Measurements from ENCODE around the gene PIP5K1B. TPM values are rescaled to one million over a fixed set of nuclear protein-coding genes. Genes with fewer than 3 reads are reported as not detected.
A peak's percentile ranks its signal among the peaks of the same experiment; 100 is the strongest.

The PIP5K1B gene
- polyA plus RNA-seq, 2 donors = 0.14 to 0.35 TPM

- no peaks in the 10 kb centered on the region for H3K9me3 ChIP-seq (ENCODE audit: control insufficient read depth in 2 of 2, insufficient read depth in 1 of 2, low read depth in 1 of 2, low read length in 1 of 2)
- no peak overlapping the region for H3K27ac ChIP-seq (ENCODE audit: low read depth in 2 of 2, low read length in 1 of 2)
- no peaks in the 10 kb centered on the region for H3K36me3 ChIP-seq (ENCODE audit: control insufficient read depth in 2 of 2, insufficient read depth in 2 of 2, low read length in 1 of 2)
- H3K4me1 ChIP-seq (ENCODE audit: control insufficient read depth in 2 of 2, insufficient read depth in 2 of 2, low read length in 1 of 2) = no peaks in the 10 kb centered on the region
- 50 to 58% methylated on average over 5 of the region's 5 CpGs for WGBS, 2 donors
- H3K27me3 ChIP-seq (ENCODE audit: control insufficient read depth in 1 of 2, insufficient read depth in 2 of 2, low read length in 2 of 2) = no peaks in the 10 kb centered on the region
- H3K4me3 ChIP-seq (ENCODE audit: low read depth in 1 of 2, low read length in 2 of 2) = no peak overlapping the region
These were observed 322.5 kb downstream of the PIP5K1B start for GRCh38 chr9:69027355-69028097.

- no peaks in the 10 kb centered on the region for H3K9me3 ChIP-seq (ENCODE audit: control insufficient read depth in 2 of 2, insufficient read depth in 1 of 2, low read depth in 1 of 2, low read length in 1 of 2)
- H3K4me1 ChIP-seq (ENCODE audit: control insufficient read depth in 2 of 2, insufficient read depth in 2 of 2, low read length in 1 of 2) = no peaks in the 10 kb centered on the region
- H3K36me3 ChIP-seq (ENCODE audit: control insufficient read depth in 2 of 2, insufficient read depth in 2 of 2, low read length in 1 of 2) = no peaks in the 10 kb centered on the region
- no peak overlapping the region for H3K4me3 ChIP-seq (ENCODE audit: low read depth in 1 of 2, low read length in 2 of 2)
- H3K27me3 ChIP-seq (ENCODE audit: control insufficient read depth in 1 of 2, insufficient read depth in 2 of 2, low read length in 2 of 2) = no peaks in the 10 kb centered on the region
- WGBS, 2 donors = 75 to 90% methylated on average over 2 of the region's 2 CpGs
- no peak overlapping the region for H3K27ac ChIP-seq (ENCODE audit: low read depth in 2 of 2, low read length in 1 of 2)
These were observed 323.7 kb downstream of the PIP5K1B start for GRCh38 chr9:69028754-69029153.

GRCh38 chr9:69029535-69029934, 324.5 kb downstream of the PIP5K1B start:
- Histone ChIP-seq H3K27me3 (ENCODE audit: control insufficient read depth in 1 of 2, insufficient read depth in 2 of 2, low read length in 2 of 2) (no peaks in the 10 kb centered on the region), H3K36me3 (ENCODE audit: control insufficient read depth in 2 of 2, insufficient read depth in 2 of 2, low read length in 1 of 2) (no peaks in the 10 kb centered on the region), H3K4me1 (ENCODE audit: control insufficient read depth in 2 of 2, insufficient read depth in 2 of 2, low read length in 1 of 2) (no peaks in the 10 kb centered on the region), H3K27ac (ENCODE audit: low read depth in 2 of 2, low read length in 1 of 2) (no peak overlapping the region), H3K9me3 (ENCODE audit: control insufficient read depth in 2 of 2, insufficient read depth in 1 of 2, low read depth in 1 of 2, low read length in 1 of 2) (no peaks in the 10 kb centered on the region), H3K4me3 (ENCODE audit: low read depth in 1 of 2, low read length in 2 of 2) (no peak overlapping the region)

GRCh38 chr9:69030851-69031645, 326.0 kb downstream of the PIP5K1B start:
- Histone ChIP-seq H3K4me3 (ENCODE audit: low read depth in 1 of 2, low read length in 2 of 2) (no peak overlapping the region), H3K36me3 (ENCODE audit: control insufficient read depth in 2 of 2, insufficient read depth in 2 of 2, low read length in 1 of 2) (no peaks in the 10 kb centered on the region), H3K27me3 (ENCODE audit: control insufficient read depth in 1 of 2, insufficient read depth in 2 of 2, low read length in 2 of 2) (no peaks in the 10 kb centered on the region), H3K9me3 (ENCODE audit: control insufficient read depth in 2 of 2, insufficient read depth in 1 of 2, low read depth in 1 of 2, low read length in 1 of 2) (no peaks in the 10 kb centered on the region), H3K4me1 (ENCODE audit: control insufficient read depth in 2 of 2, insufficient read depth in 2 of 2, low read length in 1 of 2) (no peaks in the 10 kb centered on the region), H3K27ac (ENCODE audit: low read depth in 2 of 2, low read length in 1 of 2) (no peak overlapping the region)
- WGBS, 2 donors = 76 to 87% methylated on average over 1 of the region's 1 CpG

- no peaks in the 10 kb centered on the region for H3K4me1 ChIP-seq (ENCODE audit: control insufficient read depth in 2 of 2, insufficient read depth in 2 of 2, low read length in 1 of 2)
- WGBS, 2 donors = 51 to 60% methylated on average over 2 of the region's 2 CpGs
- no peak overlapping the region for H3K4me3 ChIP-seq (ENCODE audit: low read depth in 1 of 2, low read length in 2 of 2)
- no peaks in the 10 kb centered on the region for H3K36me3 ChIP-seq (ENCODE audit: control insufficient read depth in 2 of 2, insufficient read depth in 2 of 2, low read length in 1 of 2)
- no peaks in the 10 kb centered on the region for H3K27me3 ChIP-seq (ENCODE audit: control insufficient read depth in 1 of 2, insufficient read depth in 2 of 2, low read length in 2 of 2)
- no peaks in the 10 kb centered on the region for H3K9me3 ChIP-seq (ENCODE audit: control insufficient read depth in 2 of 2, insufficient read depth in 1 of 2, low read depth in 1 of 2, low read length in 1 of 2)
- H3K27ac ChIP-seq (ENCODE audit: low read depth in 2 of 2, low read length in 1 of 2) = no peak overlapping the region
These were observed 329.0 kb downstream of the PIP5K1B start for GRCh38 chr9:69034071-69034470.

- Histone ChIP-seq H3K9me3 (ENCODE audit: control insufficient read depth in 2 of 2, insufficient read depth in 1 of 2, low read depth in 1 of 2, low read length in 1 of 2) (no peaks in the 10 kb centered on the region), H3K4me1 (ENCODE audit: control insufficient read depth in 2 of 2, insufficient read depth in 2 of 2, low read length in 1 of 2) (no peaks in the 10 kb centered on the region), H3K36me3 (ENCODE audit: control insufficient read depth in 2 of 2, insufficient read depth in 2 of 2, low read length in 1 of 2) (no peaks in the 10 kb centered on the region), H3K27ac (ENCODE audit: low read depth in 2 of 2, low read length in 1 of 2) (peak within 1 kb of the TSS; percentile 68 to 80), H3K27me3 (ENCODE audit: control insufficient read depth in 1 of 2, insufficient read depth in 2 of 2, low read length in 2 of 2) (no peaks in the 10 kb centered on the region), H3K4me3 (ENCODE audit: low read depth in 1 of 2, low read length in 2 of 2) (peak within 1 kb of the TSS; percentile 61 to 80)
- WGBS, 2 donors = 1% methylated on average over 63 to 75 of the region's 75 CpGs
These were observed 330.6 kb downstream of the PIP5K1B start, which contains the start of gene FXN for GRCh38 chr9:69035438-69036308. Gene FXN (plus strand): TSS chr9:69035752. CDS start chr9:69035783, 31 bp downstream.

- Histone ChIP-seq H3K27ac (ENCODE audit: low read depth in 2 of 2, low read length in 1 of 2) (peak overlapping the region in 1 of 2 donors; percentile 80), H3K36me3 (ENCODE audit: control insufficient read depth in 2 of 2, insufficient read depth in 2 of 2, low read length in 1 of 2) (no peaks in the 10 kb centered on the region), H3K9me3 (ENCODE audit: control insufficient read depth in 2 of 2, insufficient read depth in 1 of 2, low read depth in 1 of 2, low read length in 1 of 2) (no peaks in the 10 kb centered on the region), H3K4me1 (ENCODE audit: control insufficient read depth in 2 of 2, insufficient read depth in 2 of 2, low read length in 1 of 2) (no peaks in the 10 kb centered on the region), H3K27me3 (ENCODE audit: control insufficient read depth in 1 of 2, insufficient read depth in 2 of 2, low read length in 2 of 2) (no peaks in the 10 kb centered on the region), H3K4me3 (ENCODE audit: low read depth in 1 of 2, low read length in 2 of 2) (peak overlapping the region; percentile 61 to 80)
- 5 to 9% methylated on average over 14 of the region's 14 CpGs for WGBS, 2 donors
These were observed 331.3 kb downstream of the PIP5K1B start for GRCh38 chr9:69036309-69036708.

- Histone ChIP-seq H3K9me3 (ENCODE audit: control insufficient read depth in 2 of 2, insufficient read depth in 1 of 2, low read depth in 1 of 2, low read length in 1 of 2) (no peaks in the 10 kb centered on the region), H3K4me3 (ENCODE audit: low read depth in 1 of 2, low read length in 2 of 2) (peak overlapping the region in 1 of 2 donors; percentile 80), H3K27me3 (ENCODE audit: control insufficient read depth in 1 of 2, insufficient read depth in 2 of 2, low read length in 2 of 2) (no peaks in the 10 kb centered on the region), H3K27ac (ENCODE audit: low read depth in 2 of 2, low read length in 1 of 2) (no peak overlapping the region), H3K36me3 (ENCODE audit: control insufficient read depth in 2 of 2, insufficient read depth in 2 of 2, low read length in 1 of 2) (no peaks in the 10 kb centered on the region), H3K4me1 (ENCODE audit: control insufficient read depth in 2 of 2, insufficient read depth in 2 of 2, low read length in 1 of 2) (peaks cover 0 to 2% of the 10 kb centered on the region in 2 donors)
- WGBS, 2 donors = 54 to 58% methylated on average over 10 of the region's 10 CpGs
These were observed 331.8 kb downstream of the PIP5K1B start for GRCh38 chr9:69036799-69037198.

- Histone ChIP-seq H3K27me3 (ENCODE audit: control insufficient read depth in 1 of 2, insufficient read depth in 2 of 2, low read length in 2 of 2) (no peaks in the 10 kb centered on the region), H3K27ac (ENCODE audit: low read depth in 2 of 2, low read length in 1 of 2) (no peak overlapping the region), H3K36me3 (ENCODE audit: control insufficient read depth in 2 of 2, insufficient read depth in 2 of 2, low read length in 1 of 2) (no peaks in the 10 kb centered on the region), H3K9me3 (ENCODE audit: control insufficient read depth in 2 of 2, insufficient read depth in 1 of 2, low read depth in 1 of 2, low read length in 1 of 2) (no peaks in the 10 kb centered on the region), H3K4me1 (ENCODE audit: control insufficient read depth in 2 of 2, insufficient read depth in 2 of 2, low read length in 1 of 2) (peaks cover 0 to 5% of the 10 kb centered on the region in 2 donors), H3K4me3 (ENCODE audit: low read depth in 1 of 2, low read length in 2 of 2) (no peak overlapping the region)
- 100% methylated on average over 2 of the region's 2 CpGs for WGBS, 2 donors
These were observed 335.6 kb downstream of the PIP5K1B start for GRCh38 chr9:69040646-69041045.

Measured in esophagus (tissue), 2 donors.